DND-41 (cell line): Measurements from ENCODE around the gene UBTD1.

Experiments used
- CTCF ChIP-seq: IDR thresholded peaks from 2 replicates; pipeline ENCODE4 v1.5.1; 2012; ENCODE audit warnings: borderline replicate concordance, low read length, moderate library complexity, mild to moderate bottlenecking; ENCODE audit not compliant: poor library complexity, severe bottlenecking; ENCODE audit errors: extremely low read depth
- EZH2 ChIP-seq: IDR thresholded peaks from 3 replicates; pipeline ENCODE4 v1.6.1; 2012; ENCODE audit warnings: borderline replicate concordance, low read depth, mild to moderate bottlenecking, moderate library complexity, low read length, inconsistent platforms; ENCODE audit not compliant: severe bottlenecking

DNA sequence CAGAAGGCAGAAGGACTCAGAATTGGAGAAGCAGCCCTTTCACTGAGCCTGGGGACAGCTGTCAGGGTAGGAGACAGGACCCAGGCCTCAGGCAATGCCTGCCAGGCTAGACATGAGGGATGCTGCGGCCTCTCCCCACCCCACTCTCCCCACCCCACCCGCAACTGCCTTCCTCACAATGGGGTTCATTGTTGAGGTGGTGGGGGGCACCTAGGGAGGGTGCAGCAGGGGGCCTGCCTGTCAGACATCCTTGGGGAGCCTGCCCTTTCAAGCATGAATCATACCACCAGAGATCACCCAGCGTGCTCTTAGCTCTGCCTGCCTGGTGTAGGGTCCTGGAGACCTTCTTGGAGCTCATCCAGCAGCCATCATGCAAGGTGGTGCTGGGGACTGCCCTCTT lies 90.8 kb downstream of the UBTD1 start, which contains the start of gene C10orf62:
- TF ChIP-seq CTCF (no peak), EZH2 (no peak)
